NCI-H82 (cell line): ENCODE data around the gene MMP13.
"Not testable (repeated sequence)": the region's sequence is repeated elsewhere in the genome, so short reads cannot be mapped to it uniquely, and the experiment has no call there.

Source experiments
- DNase-seq: peaks from one replicate; lab custom pipeline; 2025; lab: John Stamatoyannopoulos, UW

The MMP13 gene

GRCh38 chr11:102935514-102935913 is 20.0 kb downstream of the MMP13 start:
- DNase-seq, result no peak

- DNase-seq, result no peak
Observed at GRCh38 chr11:102934735-102935134, 20.8 kb downstream of the MMP13 start.

GRCh38 chr11:102933627-102934026 is 21.9 kb downstream of the MMP13 start:
- DNase-seq, result no peak

GRCh38 chr11:102932678-102933077 is 22.9 kb downstream of the MMP13 start:
- DNase-seq, result no peak

GRCh38 chr11:102930451-102930850 is 25.1 kb downstream of the MMP13 start:
- no peak for DNase-seq

- DNase-seq, result no peak
Observed at GRCh38 chr11:102929972-102930371, 25.6 kb downstream of the MMP13 start.

- no peak for DNase-seq
Observed at GRCh38 chr11:102929166-102929565, 26.4 kb downstream of the MMP13 start.

GRCh38 chr11:102928247-102928646 is 27.3 kb downstream of the MMP13 start:
- DNase-seq, result no peak

- DNase-seq, result no peak
Observed at GRCh38 chr11:102927624-102927990, 27.9 kb downstream of the MMP13 start.

GRCh38 chr11:102926961-102927623 is 28.4 kb downstream of the MMP13 start:
- DNase-seq, result no peak

- DNase-seq, result no peak
Observed at GRCh38 chr11:102926517-102926916, 29.0 kb downstream of the MMP13 start.

GRCh38 chr11:102925988-102926387 is 29.5 kb downstream of the MMP13 start:
- DNase-seq, result no peak

- no peak for DNase-seq
Observed at GRCh38 chr11:102924851-102925380, 30.6 kb downstream of the MMP13 start.

GRCh38 chr11:102921587-102922220 is 33.8 kb downstream of the MMP13 start:
- no peak for DNase-seq

- DNase-seq, result no peak
Observed at GRCh38 chr11:102920118-102920684, 35.3 kb downstream of the MMP13 start.

- DNase-seq, result no peak
Observed at GRCh38 chr11:102915044-102915375, 40.5 kb downstream of the MMP13 start.

- peak; percentile 9 for DNase-seq
Observed at GRCh38 chr11:102914238-102915043, 41.1 kb downstream of the MMP13 start.

- no peak for DNase-seq
Observed at GRCh38 chr11:102912482-102912830, 43.1 kb downstream of the MMP13 start.

- no peak for DNase-seq
Observed at GRCh38 chr11:102911758-102912481, 43.6 kb downstream of the MMP13 start.

- not testable (repeated sequence) for DNase-seq
Observed at GRCh38 chr11:102905848-102906247, 49.7 kb downstream of the MMP13 start.

GRCh38 chr11:102903895-102904294 is 51.6 kb downstream of the MMP13 start:
- not testable (repeated sequence) for DNase-seq

GRCh38 chr11:102900346-102900745 is 55.2 kb downstream of the MMP13 start:
- no peak for DNase-seq
